ENCODE data around the gene SIGLEC6.

Gene SIGLEC6

DNA sequence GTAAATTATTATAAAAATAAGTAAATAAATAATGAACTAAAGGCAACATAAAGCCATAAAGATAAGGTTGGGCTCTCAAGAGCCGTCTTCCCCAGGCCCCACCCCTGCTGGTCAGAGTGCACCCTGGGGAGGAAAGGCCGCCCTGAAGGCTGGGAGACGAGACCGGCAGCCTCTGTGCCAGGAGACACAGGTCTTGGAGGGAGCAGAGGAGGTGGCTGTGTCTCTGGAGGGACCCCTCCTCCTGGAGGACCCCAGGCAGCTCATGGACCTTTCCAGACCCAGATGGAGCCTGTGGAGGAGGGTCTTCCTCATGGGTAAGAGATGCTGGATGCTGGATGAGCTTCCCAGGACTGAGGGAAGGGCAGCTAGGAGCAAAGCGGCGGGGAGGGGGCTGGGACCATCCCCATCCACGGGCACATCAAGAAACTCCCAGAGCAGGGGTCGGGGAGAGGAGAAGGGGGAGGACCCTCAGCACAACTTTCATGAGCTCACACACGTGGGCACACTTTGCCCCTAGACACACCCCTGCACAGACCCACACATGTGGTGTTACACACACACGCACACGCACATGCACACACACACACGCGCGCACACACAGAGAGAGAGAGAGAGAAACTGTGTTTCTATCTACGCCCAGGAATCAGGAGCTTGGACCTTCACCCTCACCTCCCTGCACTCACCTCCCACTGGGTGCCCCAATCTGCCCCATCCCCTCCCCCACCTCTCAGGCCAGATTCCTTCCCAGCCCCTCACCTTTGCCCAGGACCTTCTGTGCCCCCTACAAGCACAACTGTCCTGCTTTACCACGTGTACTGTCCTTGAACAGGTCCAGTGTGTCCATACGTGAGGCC lies 52.9 kb downstream of the SIGLEC6 start, which contains the start of gene CEACAM18:
Gene CEACAM18, plus strand, starts transcription at position 159 of the 854 bp plus-strand sequence.
- Histone ChIP-seq H3K9me3 (ENCODE audit: control insufficient read depth in 2 of 2, low read length in 2 of 2) (no peaks in the 10 kb centered on the region), H3K9ac (ENCODE audit: low read depth in 1 of 2, low read length in 2 of 2) (no peak within 1 kb of the TSS), H3K27me3 (ENCODE audit: control insufficient read depth in 2 of 2, insufficient read depth in 2 of 2, low read length in 2 of 2) (peaks cover 0 to 2% of the 10 kb centered on the region in 2 donors), H3K4me1 (ENCODE audit: control insufficient read depth in 2 of 2, insufficient read depth in 2 of 2, low read length in 2 of 2) (peaks cover 0 to 5% of the 10 kb centered on the region in 2 donors), H3K36me3 (ENCODE audit: control insufficient read depth in 2 of 2, insufficient read depth in 2 of 2, low read length in 2 of 2) (no peaks in the 10 kb centered on the region), H3K27ac (ENCODE audit: low read depth in 2 of 2, low read length in 2 of 2) (no peak within 1 kb of the TSS), H3K4me3 (ENCODE audit: low read length in 2 of 2) (no peak within 1 kb of the TSS)

- H3K27ac ChIP-seq (ENCODE audit: low read depth in 2 of 2, low read length in 2 of 2), result no peak overlapping the region
- peaks cover 0 to 2% of the 10 kb centered on the region in 2 donors for H3K27me3 ChIP-seq (ENCODE audit: control insufficient read depth in 2 of 2, insufficient read depth in 2 of 2, low read length in 2 of 2)
- H3K4me1 ChIP-seq (ENCODE audit: control insufficient read depth in 2 of 2, insufficient read depth in 2 of 2, low read length in 2 of 2), result peaks cover 0 to 5% of the 10 kb centered on the region in 2 donors
- no peaks in the 10 kb centered on the region for H3K36me3 ChIP-seq (ENCODE audit: control insufficient read depth in 2 of 2, insufficient read depth in 2 of 2, low read length in 2 of 2)
- no peaks in the 10 kb centered on the region for H3K9me3 ChIP-seq (ENCODE audit: control insufficient read depth in 2 of 2, low read length in 2 of 2)
- H3K4me3 ChIP-seq (ENCODE audit: low read length in 2 of 2), result no peak overlapping the region
- H3K9ac ChIP-seq (ENCODE audit: low read depth in 1 of 2, low read length in 2 of 2), result no peak overlapping the region
Observed at GRCh38 chr19:51477344-51477743, 54.1 kb downstream of the SIGLEC6 start.

GRCh38 chr19:51476164-51476563 lies 55.3 kb downstream of the SIGLEC6 start:
- Histone ChIP-seq H3K4me3 (ENCODE audit: low read length in 2 of 2) (no peak overlapping the region), H3K4me1 (ENCODE audit: control insufficient read depth in 2 of 2, insufficient read depth in 2 of 2, low read length in 2 of 2) (peaks cover 0 to 5% of the 10 kb centered on the region in 2 donors), H3K27ac (ENCODE audit: low read depth in 2 of 2, low read length in 2 of 2) (no peak overlapping the region), H3K9ac (ENCODE audit: low read depth in 1 of 2, low read length in 2 of 2) (no peak overlapping the region), H3K36me3 (ENCODE audit: control insufficient read depth in 2 of 2, insufficient read depth in 2 of 2, low read length in 2 of 2) (no peaks in the 10 kb centered on the region), H3K27me3 (ENCODE audit: control insufficient read depth in 2 of 2, insufficient read depth in 2 of 2, low read length in 2 of 2) (peaks cover 0 to 2% of the 10 kb centered on the region in 2 donors), H3K9me3 (ENCODE audit: control insufficient read depth in 2 of 2, low read length in 2 of 2) (no peaks in the 10 kb centered on the region)

DNA sequence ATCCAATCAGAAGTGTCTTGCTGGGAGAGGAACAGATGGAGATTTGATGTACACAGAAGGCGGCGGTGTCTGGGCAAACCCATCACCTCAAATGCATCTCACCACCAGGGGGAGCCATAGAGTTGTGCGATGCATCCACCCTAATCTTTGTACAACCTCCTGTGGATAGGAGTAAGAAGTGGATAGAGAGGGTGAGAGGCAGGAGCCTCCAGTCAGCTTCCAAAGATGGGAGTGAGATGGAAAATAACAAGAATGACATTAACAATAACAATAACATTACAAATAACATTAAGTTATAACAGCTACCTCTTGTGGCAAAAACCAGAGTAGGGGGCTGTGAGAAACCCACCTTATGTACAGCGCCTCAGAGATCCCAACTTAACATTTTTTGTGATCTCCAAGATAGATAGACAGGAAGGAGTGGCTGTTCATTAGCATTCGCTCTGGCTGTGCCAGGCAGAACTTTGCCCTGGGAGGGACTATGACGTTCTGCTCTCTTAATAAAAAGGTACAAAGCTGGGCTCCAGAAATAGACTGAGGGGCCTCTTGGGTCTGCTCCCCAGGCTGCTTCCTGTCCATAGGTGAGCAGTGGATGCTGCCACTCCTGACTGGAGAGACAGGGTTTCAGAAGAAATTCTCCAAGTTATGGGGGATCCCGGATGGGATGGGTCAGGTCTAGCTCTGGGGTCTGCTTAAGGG lies 58.3 kb downstream of the SIGLEC6 start:
- no peaks in the 10 kb centered on the region for H3K27me3 ChIP-seq (ENCODE audit: control insufficient read depth in 2 of 2, insufficient read depth in 2 of 2, low read length in 2 of 2)
- no peak overlapping the region for H3K27ac ChIP-seq (ENCODE audit: low read depth in 2 of 2, low read length in 2 of 2)
- H3K4me3 ChIP-seq (ENCODE audit: low read length in 2 of 2), result no peak overlapping the region
- no peaks in the 10 kb centered on the region for H3K36me3 ChIP-seq (ENCODE audit: control insufficient read depth in 2 of 2, insufficient read depth in 2 of 2, low read length in 2 of 2)
- no peak overlapping the region for H3K9ac ChIP-seq (ENCODE audit: low read depth in 1 of 2, low read length in 2 of 2)
- no peaks in the 10 kb centered on the region for H3K4me1 ChIP-seq (ENCODE audit: control insufficient read depth in 2 of 2, insufficient read depth in 2 of 2, low read length in 2 of 2)
- no peaks in the 10 kb centered on the region for H3K9me3 ChIP-seq (ENCODE audit: control insufficient read depth in 2 of 2, low read length in 2 of 2)

- Histone ChIP-seq H3K4me1 (ENCODE audit: control insufficient read depth in 2 of 2, insufficient read depth in 2 of 2, low read length in 2 of 2) (no peaks in the 10 kb centered on the region), H3K9ac (ENCODE audit: low read depth in 1 of 2, low read length in 2 of 2) (no peak overlapping the region), H3K27me3 (ENCODE audit: control insufficient read depth in 2 of 2, insufficient read depth in 2 of 2, low read length in 2 of 2) (no peaks in the 10 kb centered on the region), H3K9me3 (ENCODE audit: control insufficient read depth in 2 of 2, low read length in 2 of 2) (no peaks in the 10 kb centered on the region), H3K27ac (ENCODE audit: low read depth in 2 of 2, low read length in 2 of 2) (no peak overlapping the region), H3K4me3 (ENCODE audit: low read length in 2 of 2) (no peak overlapping the region), H3K36me3 (ENCODE audit: control insufficient read depth in 2 of 2, insufficient read depth in 2 of 2, low read length in 2 of 2) (no peaks in the 10 kb centered on the region)
Observed at GRCh38 chr19:51472607-51473006, 58.9 kb downstream of the SIGLEC6 start.

DNA sequence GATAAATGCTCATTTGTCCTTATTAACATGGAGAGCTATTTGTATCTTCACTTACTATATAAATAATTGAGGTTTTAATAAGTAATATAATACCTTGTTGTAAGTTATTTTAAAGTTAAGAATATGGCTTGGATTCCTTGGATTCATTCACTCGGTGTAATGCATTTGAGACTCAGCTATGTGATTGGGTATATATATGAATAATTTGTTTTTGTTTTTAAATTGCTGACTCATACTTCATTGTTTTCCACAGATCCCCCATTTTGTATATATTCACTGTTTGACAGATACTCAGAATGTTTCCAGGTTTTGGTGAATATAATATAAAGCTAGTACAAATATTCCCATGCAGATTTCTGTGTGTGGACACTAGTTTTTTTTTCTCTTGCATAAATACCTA lies 59.9 kb downstream of the SIGLEC6 start:
- H3K27ac ChIP-seq (ENCODE audit: low read depth in 2 of 2, low read length in 2 of 2), result no peak overlapping the region
- no peaks in the 10 kb centered on the region for H3K4me1 ChIP-seq (ENCODE audit: control insufficient read depth in 2 of 2, insufficient read depth in 2 of 2, low read length in 2 of 2)
- no peak overlapping the region for H3K9ac ChIP-seq (ENCODE audit: low read depth in 1 of 2, low read length in 2 of 2)
- no peaks in the 10 kb centered on the region for H3K9me3 ChIP-seq (ENCODE audit: control insufficient read depth in 2 of 2, low read length in 2 of 2)
- H3K36me3 ChIP-seq (ENCODE audit: control insufficient read depth in 2 of 2, insufficient read depth in 2 of 2, low read length in 2 of 2), result no peaks in the 10 kb centered on the region
- no peaks in the 10 kb centered on the region for H3K27me3 ChIP-seq (ENCODE audit: control insufficient read depth in 2 of 2, insufficient read depth in 2 of 2, low read length in 2 of 2)
- H3K4me3 ChIP-seq (ENCODE audit: low read length in 2 of 2), result no peak overlapping the region

GRCh38 chr19:51470966-51471365 lies 60.5 kb downstream of the SIGLEC6 start:
- no peaks in the 10 kb centered on the region for H3K4me1 ChIP-seq (ENCODE audit: control insufficient read depth in 2 of 2, insufficient read depth in 2 of 2, low read length in 2 of 2)
- H3K4me3 ChIP-seq (ENCODE audit: low read length in 2 of 2), result no peak overlapping the region
- no peaks in the 10 kb centered on the region for H3K27me3 ChIP-seq (ENCODE audit: control insufficient read depth in 2 of 2, insufficient read depth in 2 of 2, low read length in 2 of 2)
- no peaks in the 10 kb centered on the region for H3K36me3 ChIP-seq (ENCODE audit: control insufficient read depth in 2 of 2, insufficient read depth in 2 of 2, low read length in 2 of 2)
- no peak overlapping the region for H3K27ac ChIP-seq (ENCODE audit: low read depth in 2 of 2, low read length in 2 of 2)
- H3K9me3 ChIP-seq (ENCODE audit: control insufficient read depth in 2 of 2, low read length in 2 of 2), result no peaks in the 10 kb centered on the region
- H3K9ac ChIP-seq (ENCODE audit: low read depth in 1 of 2, low read length in 2 of 2), result no peak overlapping the region

- Histone ChIP-seq H3K36me3 (ENCODE audit: control insufficient read depth in 2 of 2, insufficient read depth in 2 of 2, low read length in 2 of 2) (no peaks in the 10 kb centered on the region), H3K4me1 (ENCODE audit: control insufficient read depth in 2 of 2, insufficient read depth in 2 of 2, low read length in 2 of 2) (no peaks in the 10 kb centered on the region), H3K27ac (ENCODE audit: low read depth in 2 of 2, low read length in 2 of 2) (no peak overlapping the region), H3K27me3 (ENCODE audit: control insufficient read depth in 2 of 2, insufficient read depth in 2 of 2, low read length in 2 of 2) (no peaks in the 10 kb centered on the region), H3K4me3 (ENCODE audit: low read length in 2 of 2) (no peak overlapping the region), H3K9me3 (ENCODE audit: control insufficient read depth in 2 of 2, low read length in 2 of 2) (no peaks in the 10 kb centered on the region), H3K9ac (ENCODE audit: low read depth in 1 of 2, low read length in 2 of 2) (no peak overlapping the region)
Observed at GRCh38 chr19:51469629-51470028, 61.8 kb downstream of the SIGLEC6 start.

- H3K27ac ChIP-seq (ENCODE audit: low read depth in 2 of 2, low read length in 2 of 2), result no peak overlapping the region
- no peaks in the 10 kb centered on the region for H3K27me3 ChIP-seq (ENCODE audit: control insufficient read depth in 2 of 2, insufficient read depth in 2 of 2, low read length in 2 of 2)
- H3K9ac ChIP-seq (ENCODE audit: low read depth in 1 of 2, low read length in 2 of 2), result no peak overlapping the region
- no peaks in the 10 kb centered on the region for H3K36me3 ChIP-seq (ENCODE audit: control insufficient read depth in 2 of 2, insufficient read depth in 2 of 2, low read length in 2 of 2)
- H3K4me3 ChIP-seq (ENCODE audit: low read length in 2 of 2), result no peak overlapping the region
- no peaks in the 10 kb centered on the region for H3K9me3 ChIP-seq (ENCODE audit: control insufficient read depth in 2 of 2, low read length in 2 of 2)
- H3K4me1 ChIP-seq (ENCODE audit: control insufficient read depth in 2 of 2, insufficient read depth in 2 of 2, low read length in 2 of 2), result no peaks in the 10 kb centered on the region
Observed at GRCh38 chr19:51469162-51469561, 62.3 kb downstream of the SIGLEC6 start.

DNA sequence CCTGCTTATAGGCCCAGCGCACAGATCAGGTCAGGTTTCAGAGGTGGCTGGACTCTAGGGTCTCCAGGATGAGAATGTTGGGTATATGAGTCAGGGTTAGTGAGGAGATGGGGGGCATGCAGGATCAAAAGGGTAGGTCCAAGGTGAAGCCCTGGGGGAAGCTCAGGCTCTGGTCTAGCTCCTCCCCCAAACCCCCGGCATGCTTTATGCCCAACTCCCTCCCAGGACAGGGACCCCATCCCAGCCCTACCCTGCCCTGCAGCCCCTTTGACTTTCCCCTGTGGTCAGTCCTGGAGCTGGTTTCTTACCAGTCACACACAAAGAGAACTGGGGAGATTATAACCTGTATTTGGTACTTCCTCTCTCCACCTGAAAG lies 62.9 kb downstream of the SIGLEC6 start:
- no peak overlapping the region for H3K27ac ChIP-seq (ENCODE audit: low read depth in 2 of 2, low read length in 2 of 2)
- no peak overlapping the region for H3K4me3 ChIP-seq (ENCODE audit: low read length in 2 of 2)
- H3K9me3 ChIP-seq (ENCODE audit: control insufficient read depth in 2 of 2, low read length in 2 of 2), result no peaks in the 10 kb centered on the region
- no peaks in the 10 kb centered on the region for H3K27me3 ChIP-seq (ENCODE audit: control insufficient read depth in 2 of 2, insufficient read depth in 2 of 2, low read length in 2 of 2)
- no peaks in the 10 kb centered on the region for H3K36me3 ChIP-seq (ENCODE audit: control insufficient read depth in 2 of 2, insufficient read depth in 2 of 2, low read length in 2 of 2)
- H3K4me1 ChIP-seq (ENCODE audit: control insufficient read depth in 2 of 2, insufficient read depth in 2 of 2, low read length in 2 of 2), result no peaks in the 10 kb centered on the region
- no peak overlapping the region for H3K9ac ChIP-seq (ENCODE audit: low read depth in 1 of 2, low read length in 2 of 2)
